HG02981 (cell line): Measurements from ENCODE around the gene HES2.
"Not testable (repeated sequence)": the region's sequence is repeated elsewhere in the genome, so short reads cannot be mapped to it uniquely, and the experiment has no call there.

ENCODE experiments used
- ATAC-seq: cut with Tn5 transposase; IDR thresholded peaks from one replicate; pipeline ENCODE4 v1.9.1; 2021; ENCODE audit warnings: mild to moderate bottlenecking, moderate library complexity; ENCODE audit not compliant: unreplicated experiment

HES2 gene

GRCh38 chr1:6419804-6420453, at the start of gene HES2:
Gene HES2 (minus strand): TSS chr1:6419919. CDS start chr1:6419820, 99 bp downstream.
- ATAC-seq: no peak

- no peak for ATAC-seq
Measured at GRCh38 chr1:6468729-6469461, 49.2 kb upstream of the HES2 start.

GRCh38 chr1:6467744-6468688, 48.3 kb upstream of the HES2 start:
- ATAC-seq: no peak

- ATAC-seq: no peak
Measured at GRCh38 chr1:6467224-6467623, 47.5 kb upstream of the HES2 start.

- ATAC-seq: no peak
Measured at GRCh38 chr1:6466751-6467150, 47.0 kb upstream of the HES2 start.

GRCh38 chr1:6466023-6466422, 46.3 kb upstream of the HES2 start, which contains the start of gene TNFRSF25:
Gene TNFRSF25 (minus strand): TSS chr1:6466173. CDS start chr1:6466107, 66 bp downstream.
- no peak for ATAC-seq

GRCh38 chr1:6465461-6466005, 45.8 kb upstream of the HES2 start:
- ATAC-seq: no peak

GRCh38 chr1:6464915-6465314, 45.2 kb upstream of the HES2 start:
- ATAC-seq: no peak

- no peak for ATAC-seq
Measured at GRCh38 chr1:6464514-6464836, 44.8 kb upstream of the HES2 start.

- ATAC-seq: no peak
Measured at GRCh38 chr1:6463120-6463412, 43.3 kb upstream of the HES2 start.

- ATAC-seq: no peak
Measured at GRCh38 chr1:6462412-6463119, 42.8 kb upstream of the HES2 start.

- ATAC-seq: no peak
Measured at GRCh38 chr1:6461538-6462411, 42.1 kb upstream of the HES2 start.

- ATAC-seq: no peak
Measured at GRCh38 chr1:6461051-6461530, 41.4 kb upstream of the HES2 start.

- ATAC-seq: no peak
Measured at GRCh38 chr1:6460301-6461050, 40.8 kb upstream of the HES2 start.

- no peak for ATAC-seq
Measured at GRCh38 chr1:6459850-6460265, 40.1 kb upstream of the HES2 start.

GRCh38 chr1:6456800-6457466, 37.2 kb upstream of the HES2 start:
- no peak for ATAC-seq

GRCh38 chr1:6455752-6456520, 36.2 kb upstream of the HES2 start:
- ATAC-seq: not testable (repeated sequence)
